Glutamatergic neuron (in vitro differentiated cells): Measurements from ENCODE around the gene NACAD. TPM values are rescaled to one million over a fixed set of nuclear protein-coding genes. Genes with fewer than 3 reads are reported as not detected.

Experiments
- DNase-seq: peaks from one replicate; pipeline ENCODE4 v3.0.0; 2022
- H3K27ac Mint-ChIP-seq: one replicate; pipeline ENCODE4 v1.8.0; 2020; ENCODE audit warnings: mild to moderate bottlenecking, mixed read lengths, inconsistent platforms; ENCODE audit not compliant: unreplicated experiment
- H3K27me3 Mint-ChIP-seq: one replicate; pipeline ENCODE4 v1.8.0; 2020; ENCODE audit warnings: mild to moderate bottlenecking, moderate library complexity, mixed read lengths, inconsistent platforms; ENCODE audit not compliant: unreplicated experiment
- H3K36me3 Mint-ChIP-seq: one replicate; pipeline ENCODE4 v1.8.0; 2020; ENCODE audit warnings: mild to moderate bottlenecking, mixed read lengths, inconsistent platforms; ENCODE audit not compliant: unreplicated experiment
- H3K4me1 Mint-ChIP-seq: one replicate; pipeline ENCODE4 v1.8.0; 2020; ENCODE audit warnings: mild to moderate bottlenecking, low read depth, mixed read lengths, inconsistent platforms; ENCODE audit not compliant: unreplicated experiment
- H3K4me3 Mint-ChIP-seq: one replicate; pipeline ENCODE4 v1.8.0; 2020; ENCODE audit warnings: mild to moderate bottlenecking, mixed read lengths, inconsistent platforms; ENCODE audit not compliant: unreplicated experiment
- H3K9me3 Mint-ChIP-seq: one replicate; pipeline ENCODE4 v1.8.0; 2020; ENCODE audit warnings: mild to moderate bottlenecking, moderate library complexity, mixed read lengths, inconsistent platforms; ENCODE audit not compliant: unreplicated experiment
- CTCF ChIP-seq: fragments of 200-600 bp; sonication (generic); IDR thresholded peaks from one replicate; pipeline ENCODE4 v1.5.0; 2021; ENCODE audit not compliant: partially characterized antibody, unreplicated experiment
- total RNA-seq: library from RNA; stranded (reverse); fragmentation: NEBNext Ultra II Directional; extraction: Animal tissue kit (Norgen Biotek cat#: 25700); gene quantifications from one replicate; pipeline ENCODE4 v1.2.1, GENCODE V29; 2021; ENCODE audit not compliant: unreplicated experiment

NACAD gene
- total RNA-seq, 1 donor from 2014 or later = 125 TPM

GRCh38 chr7:45074528-45075354, 14.0 kb downstream of the NACAD start:
- no peak for TF ChIP-seq CTCF
- Mint-ChIP-seq H3K4me1 (peaks cover 27% of the 10 kb centered on the region), H3K4me3 (no peak overlapping the region)

GRCh38 chr7:45073786-45074527, 14.8 kb downstream of the NACAD start:
- DNase-seq = no peak
- Mint-ChIP-seq H3K4me3 (no peak overlapping the region), H3K4me1 (peaks cover 34% of the 10 kb centered on the region), H3K27me3 (peaks cover 23% of the 10 kb centered on the region), H3K36me3 (peaks cover 6% of the 10 kb centered on the region), H3K9me3 (peaks cover 25% of the 10 kb centered on the region), H3K27ac (peak overlapping the region; percentile 59)
- no peak for TF ChIP-seq CTCF

More at GRCh38 chr7:45074528-45075354, 14.0 kb downstream of the NACAD start:
- peaks cover 6% of the 10 kb centered on the region for H3K36me3 Mint-ChIP-seq
- H3K9me3 Mint-ChIP-seq = peaks cover 25% of the 10 kb centered on the region
- peak overlapping the region; percentile 59 for H3K27ac Mint-ChIP-seq
- H3K27me3 Mint-ChIP-seq = peaks cover 30% of the 10 kb centered on the region
- no peak for DNase-seq

- Mint-ChIP-seq H3K27ac (peak overlapping the region; percentile 81), H3K27me3 (peaks cover 18% of the 10 kb centered on the region)
Observed at GRCh38 chr7:45073031-45073785, 15.6 kb downstream of the NACAD start.

More at GRCh38 chr7:45073031-45073785, 15.6 kb downstream of the NACAD start:
- H3K9me3 Mint-ChIP-seq = peaks cover 22% of the 10 kb centered on the region
- H3K4me1 Mint-ChIP-seq = peaks cover 38% of the 10 kb centered on the region
- peaks cover 6% of the 10 kb centered on the region for H3K36me3 Mint-ChIP-seq
- H3K4me3 Mint-ChIP-seq = peak overlapping the region; percentile 45
- no peak for TF ChIP-seq CTCF
- DNase-seq = peak; percentile 66
